Smooth muscle cell (in vitro differentiated cells): Measurements from ENCODE around the gene WWC1. TPM values are rescaled to one million over a fixed set of nuclear protein-coding genes. Genes with fewer than 3 reads are reported as not detected.

Experiments
- DNase-seq: peaks from one replicate; lab custom pipeline; 2025; ENCODE audit not compliant: unreplicated experiment; lab: John Stamatoyannopoulos, UW
- H2AFZ ChIP-seq: fragments of 200-600 bp; sonication (generic); 2 replicates; pipeline ENCODE4 v1.6.0; 2016; ENCODE audit warnings: antibody characterized with exemption, low read depth, mild to moderate bottlenecking
- H3F3A ChIP-seq: fragments of 200-600 bp; sonication (generic); 2 replicates; pipeline ENCODE4 v1.6.0; 2017; ENCODE audit warnings: antibody characterized with exemption, low read depth
- H3K27ac ChIP-seq: fragments of 200-600 bp; sonication (generic); 2 replicates; pipeline ENCODE4 v1.5.1; 2016; ENCODE audit warnings: low read depth, mild to moderate bottlenecking
- H3K27me3 ChIP-seq: fragments of 200-600 bp; sonication (generic); 2 replicates; pipeline ENCODE4 v1.6.1; 2016; ENCODE audit warnings: low read depth, mild to moderate bottlenecking
- H3K36me3 ChIP-seq: fragments of 200-600 bp; sonication (generic); 2 replicates; pipeline ENCODE4 v1.5.1; 2016; ENCODE audit warnings: low read depth
- H3K4me1 ChIP-seq: fragments of 200-600 bp; sonication (generic); 2 replicates; pipeline ENCODE4 v1.5.1; 2016; ENCODE audit warnings: low read depth
- H3K4me2 ChIP-seq: fragments of 200-600 bp; sonication (generic); 2 replicates; pipeline ENCODE4 v1.6.0; 2016; ENCODE audit warnings: mild to moderate bottlenecking
- H3K4me3 ChIP-seq: fragments of 200-600 bp; sonication (generic); 2 replicates; pipeline ENCODE4 v1.5.1; 2016; ENCODE audit warnings: mild to moderate bottlenecking
- H3K79me2 ChIP-seq: fragments of 200-600 bp; sonication (generic); 2 replicates; pipeline ENCODE4 v1.6.0; 2016; ENCODE audit warnings: low read depth, mild to moderate bottlenecking
- H3K9ac ChIP-seq: fragments of 200-600 bp; sonication (generic); 2 replicates; pipeline ENCODE4 v1.6.0; 2016; ENCODE audit warnings: low read depth
- H3K9me3 ChIP-seq: fragments of 200-600 bp; sonication (generic); replicated peaks from 2 replicates; pipeline ENCODE4 v1.5.1; 2016; ENCODE audit warnings: low read depth
- H4K20me1 ChIP-seq: fragments of 200-600 bp; sonication (generic); 2 replicates; pipeline ENCODE4 v1.6.0; 2016; ENCODE audit warnings: low read depth
- CTCF ChIP-seq: fragments of 200-600 bp; sonication (generic); IDR thresholded peaks from 2 replicates; pipeline ENCODE4 v1.5.1; 2017; ENCODE audit warnings: borderline replicate concordance, mild to moderate bottlenecking, antibody characterized with exemption; ENCODE audit not compliant: insufficient read depth, poor library complexity, severe bottlenecking
- WGBS: methylation state at CpG from one replicate; pipeline ENCODE4 v1.1.7; 2016; ENCODE audit warnings: low lambda C conversion rate; 5-methylcytosine and 5-hydroxymethylcytosine counted together
- polyA plus RNA-seq: library from polyadenylated mRNA; unstranded; fragments of >200 nt; fragmentation: Nextera tagmentation; extraction: Ambion mirVana; gene quantifications from 2 replicates; pipeline ENCODE4 v1.2.1, GENCODE V29; 2016
- total RNA-seq: library from RNA; depleted of rRNA; stranded (reverse); fragments of >200 nt; gene quantifications from 2 replicates; pipeline ENCODE4 v1.2.3, GENCODE V29; 2014

WWC1 gene
- total and polyA plus RNA-seq, 2 experiments from 2014 or later: 3.7 to 7.5 TPM

- H3K4me2 ChIP-seq: no peak overlapping the region
- no peak overlapping the region for H3K9ac ChIP-seq
- peaks cover 38% of the 10 kb centered on the region for H3K79me2 ChIP-seq
- no peaks in the 10 kb centered on the region for H3F3A ChIP-seq
- no peaks in the 10 kb centered on the region for H3K9me3 ChIP-seq
- peaks cover 57% of the 10 kb centered on the region for H3K36me3 ChIP-seq
- H4K20me1 ChIP-seq: peaks cover 75% of the 10 kb centered on the region
- 64% methylated on average over 5 of the region's 5 CpGs for WGBS
- DNase-seq: no peak
- no peak overlapping the region for H3K4me3 ChIP-seq
- TF ChIP-seq CTCF: no peak
- H3K4me1 ChIP-seq: no peaks in the 10 kb centered on the region
- no peak overlapping the region for H3K27ac ChIP-seq
- H3K27me3 ChIP-seq: no peaks in the 10 kb centered on the region
- no peak overlapping the region for H2AFZ ChIP-seq
Observed at GRCh38 chr5:168494057-168494555, 202.7 kb downstream of the WWC1 start.

DNA sequence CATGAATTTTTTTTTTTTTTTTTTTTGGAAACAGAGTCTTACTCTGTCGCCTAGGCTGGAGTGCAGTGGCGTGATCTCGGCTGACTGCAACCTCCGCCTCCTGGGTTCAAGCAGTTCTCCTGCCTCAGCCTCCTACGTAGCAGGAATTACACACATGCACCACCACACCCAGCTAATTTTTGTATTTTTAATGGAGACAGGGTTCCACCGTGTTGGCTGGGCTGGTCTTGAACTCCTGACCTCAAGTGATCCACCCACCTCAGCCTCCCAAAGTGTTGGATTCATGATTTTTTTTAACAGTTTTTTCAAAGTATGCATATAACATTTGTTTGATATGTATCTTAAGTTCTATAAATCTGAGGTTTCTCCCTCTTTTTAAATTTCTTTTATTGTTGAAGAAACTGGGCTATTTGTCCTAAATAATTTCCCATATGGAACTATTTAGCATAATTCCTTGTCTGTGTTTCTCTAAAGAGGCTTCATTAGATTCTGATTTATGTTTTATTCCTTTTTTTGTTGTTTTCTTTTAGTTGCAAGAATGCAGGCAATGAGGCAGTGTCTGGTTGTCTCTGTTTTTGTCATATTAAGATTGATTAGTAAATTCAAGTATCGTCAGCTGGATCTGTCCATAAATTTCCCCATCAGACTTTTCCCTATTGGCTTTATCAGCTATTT, 211.3 kb downstream of the WWC1 start:
- Histone ChIP-seq H3K27me3 (no peaks in the 10 kb centered on the region), H3K27ac (no peak overlapping the region), H3K4me1 (no peaks in the 10 kb centered on the region), H3K9me3 (no peaks in the 10 kb centered on the region), H4K20me1 (peaks cover 20% of the 10 kb centered on the region), H3K36me3 (peaks cover 50% of the 10 kb centered on the region), H3K4me2 (no peak overlapping the region), H2AFZ (no peak overlapping the region), H3K9ac (no peak overlapping the region), H3F3A (no peaks in the 10 kb centered on the region), H3K4me3 (no peak overlapping the region), H3K79me2 (peaks cover 15% of the 10 kb centered on the region)
- WGBS: 92% methylated on average over 7 of the region's 7 CpGs
- TF ChIP-seq CTCF: no peak
- DNase-seq: no peak

DNA sequence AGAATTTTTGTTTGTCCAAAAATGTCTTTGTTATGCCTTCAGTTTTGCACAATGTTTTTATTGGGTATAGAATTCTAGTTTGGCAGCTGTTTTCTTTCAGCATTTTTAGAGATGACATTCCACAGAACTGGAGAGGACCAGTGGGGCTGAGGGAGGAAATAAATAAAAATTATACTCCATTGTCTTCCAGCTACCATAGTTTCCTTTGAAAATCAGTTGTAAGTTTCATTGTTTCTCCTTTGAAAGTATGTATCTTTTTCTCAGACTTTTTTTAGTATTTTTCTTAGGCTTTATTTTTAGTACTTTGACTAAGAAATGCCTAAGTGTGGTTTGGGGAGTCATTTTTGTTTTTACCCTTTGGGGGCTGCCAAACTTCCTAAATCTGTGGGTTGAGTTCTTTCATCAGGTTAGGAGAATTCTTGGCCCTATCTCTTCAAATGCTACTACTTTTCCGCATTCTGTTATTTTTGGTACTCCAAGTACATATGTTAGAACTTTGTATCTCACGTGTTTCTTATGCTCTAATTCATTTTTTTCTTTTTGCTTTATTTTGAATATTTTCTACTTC, 222.5 kb downstream of the WWC1 start:
- DNase-seq: no peak
- Histone ChIP-seq H3K4me2 (no peak overlapping the region), H3K9ac (no peak overlapping the region), H3K79me2 (no peaks in the 10 kb centered on the region), H3K27me3 (no peaks in the 10 kb centered on the region), H3K9me3 (peaks cover 6% of the 10 kb centered on the region), H3F3A (peaks cover 5% of the 10 kb centered on the region), H4K20me1 (peaks cover 25% of the 10 kb centered on the region), H2AFZ (no peak overlapping the region), H3K36me3 (peaks cover 81% of the 10 kb centered on the region), H3K27ac (no peak overlapping the region), H3K4me1 (no peaks in the 10 kb centered on the region), H3K4me3 (no peak overlapping the region)
- TF ChIP-seq CTCF: no peak
- whole genome bisulfite sequencing: 98% methylated on average over 2 of the region's 2 CpGs

Other genes with a start within 250 kb of the WWC1 start
- 221 and 228 TPM in 2 replicates for gene RARS1, start 194.8 kb downstream of the WWC1 start, total RNA-seq
- 101 and 104 TPM in 2 replicates for gene RARS1, start 194.8 kb downstream of the WWC1 start, polyA plus RNA-seq
- gene FBLL1, start 237.7 kb downstream of the WWC1 start, total RNA-seq: 0.94 and 1.0 TPM in 2 replicates
- 0.30 and 0.65 TPM in 2 replicates for gene FBLL1, start 237.7 kb downstream of the WWC1 start, polyA plus RNA-seq